Measurements from ENCODE around the gene KSR1.

- no peak for TF ChIP-seq CTCF (IDR thresholded peaks at IDR 0.05)
- TF ChIP-seq POLR2A (IDR thresholded peaks at IDR 0.05), result no peak
These were observed 29.7 kb downstream of the KSR1 start for GRCh38 chr17:27485716-27486495.
